Mononuclear cell (primary cell): ENCODE results near the gene SPATA17. TPM values are rescaled to one million over a fixed set of nuclear protein-coding genes. Genes with fewer than 3 reads are reported as not detected.

Source experiments
- H3K27me3 ChIP-seq: 2 replicates; pipeline ENCODE4 v1.6.0; 2011; ENCODE audit warnings: low read length, control low read depth; ENCODE audit not compliant: insufficient read depth
- H3K4me1 ChIP-seq: 2 replicates; pipeline ENCODE4 v1.5.1; 2011; ENCODE audit warnings: mild to moderate bottlenecking, low read length, control low read depth; ENCODE audit not compliant: insufficient read depth
- H3K4me3 ChIP-seq: 2 replicates; pipeline ENCODE4 v1.5.1; 2011; ENCODE audit warnings: mild to moderate bottlenecking, low read length, moderate library complexity
- H3K9me3 ChIP-seq: 2 replicates; pipeline ENCODE4 v1.5.1; 2011; ENCODE audit warnings: low read depth, mild to moderate bottlenecking, control low read depth, low read length
- total RNA-seq: library from RNA; depleted of rRNA; stranded (reverse); fragments of >200 nt; gene quantifications from one replicate; pipeline ENCODE4 v1.2.3, GENCODE V29; 2012

The SPATA17 gene
- total RNA-seq, 1 donor: under 0.01 TPM

DNA sequence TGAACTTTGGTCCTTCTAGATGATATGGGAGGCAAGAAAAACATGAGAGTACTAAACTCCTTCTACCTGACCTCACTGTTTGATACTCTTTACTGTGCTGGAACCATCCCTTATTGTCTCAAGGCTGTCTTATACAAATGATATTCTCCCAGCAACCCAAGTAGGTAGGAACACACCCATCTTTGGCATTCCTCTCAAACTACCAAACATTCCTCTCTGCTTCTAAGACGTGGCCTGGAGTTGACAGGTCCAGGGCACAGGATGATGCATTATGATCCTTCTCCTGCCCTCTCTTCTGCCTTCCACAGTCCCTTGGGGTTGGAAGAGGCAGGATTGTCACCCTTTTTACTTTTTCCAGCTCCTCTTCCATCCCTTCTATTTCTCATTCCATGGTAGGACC is 90.5 kb downstream of the SPATA17 start:
- H3K9me3 ChIP-seq: no peaks in the 10 kb centered on the region
- no peaks in the 10 kb centered on the region for H3K27me3 ChIP-seq
- H3K4me3 ChIP-seq: no peak overlapping the region
- no peaks in the 10 kb centered on the region for H3K4me1 ChIP-seq

DNA sequence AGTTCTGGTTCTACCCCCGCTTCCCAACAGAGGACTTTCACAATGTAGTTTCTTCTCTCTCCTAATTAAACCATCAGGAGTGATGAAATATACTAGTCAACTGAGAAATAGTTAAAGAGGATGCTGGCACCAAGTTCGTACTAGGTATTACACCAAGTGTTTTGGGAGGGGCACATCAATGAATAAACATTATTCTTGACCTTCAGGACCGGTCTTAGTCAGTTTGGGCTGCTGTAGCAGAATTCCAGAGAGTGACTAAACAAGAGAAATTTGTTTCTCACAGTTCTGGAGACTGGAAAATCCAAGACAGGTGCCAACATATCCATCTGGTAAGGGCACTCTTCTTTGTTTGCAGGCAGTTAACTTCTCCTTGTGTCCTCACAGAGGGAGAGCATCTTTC is 103.8 kb downstream of the SPATA17 start:
- Histone ChIP-seq H3K4me3 (no peak overlapping the region), H3K9me3 (no peaks in the 10 kb centered on the region), H3K27me3 (no peaks in the 10 kb centered on the region), H3K4me1 (no peaks in the 10 kb centered on the region)

DNA sequence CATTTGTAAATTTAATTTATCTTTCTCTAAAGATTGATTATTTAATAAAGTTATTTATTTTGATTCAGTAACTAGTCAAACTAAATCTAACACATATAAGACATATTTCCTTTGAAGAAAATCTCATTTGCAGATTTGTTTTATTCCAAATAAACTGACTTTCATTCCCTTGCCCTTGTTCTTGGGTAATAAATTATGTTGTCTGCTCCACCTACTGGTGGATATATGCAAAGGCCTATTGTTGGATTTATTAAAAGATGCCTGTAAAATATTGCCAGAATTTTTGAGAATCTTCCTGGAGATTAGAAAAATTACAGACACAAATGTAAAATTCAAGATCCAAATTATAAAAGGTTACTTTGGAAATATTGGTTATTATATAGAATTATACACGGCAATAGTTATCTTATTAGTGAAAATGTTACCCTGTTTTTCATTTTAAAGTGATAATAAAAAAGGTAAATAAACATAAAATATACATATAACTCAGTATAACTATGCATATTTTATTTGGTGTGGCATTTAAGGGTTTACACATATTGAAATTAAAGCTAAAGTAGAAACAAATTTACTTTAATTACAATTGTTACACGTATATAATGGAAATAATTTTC is 116.1 kb downstream of the SPATA17 start:
- Histone ChIP-seq H3K27me3 (no peaks in the 10 kb centered on the region), H3K4me1 (no peaks in the 10 kb centered on the region), H3K9me3 (no peaks in the 10 kb centered on the region), H3K4me3 (no peak overlapping the region)

DNA sequence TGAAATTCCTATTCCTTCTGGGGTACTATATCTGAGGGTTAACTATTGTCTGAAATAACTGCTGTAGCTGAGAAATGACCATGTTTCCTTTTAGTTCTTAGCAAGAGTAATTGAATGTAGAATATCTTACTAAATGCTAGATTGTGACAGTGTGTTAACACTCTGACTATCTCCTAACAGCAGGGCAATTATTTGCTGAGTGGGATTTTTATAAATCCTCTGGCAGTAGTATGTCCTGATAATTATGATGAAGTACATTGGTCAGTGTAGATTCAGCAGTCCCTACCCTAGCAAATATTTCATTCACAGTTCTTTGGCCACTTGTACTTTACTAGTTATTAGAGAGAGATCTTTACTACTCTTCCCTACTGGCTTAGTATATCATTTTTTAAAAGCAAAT is 138.6 kb downstream of the SPATA17 start:
- no peaks in the 10 kb centered on the region for H3K27me3 ChIP-seq
- no peaks in the 10 kb centered on the region for H3K4me1 ChIP-seq
- H3K4me3 ChIP-seq: no peak overlapping the region
- no peaks in the 10 kb centered on the region for H3K9me3 ChIP-seq

DNA sequence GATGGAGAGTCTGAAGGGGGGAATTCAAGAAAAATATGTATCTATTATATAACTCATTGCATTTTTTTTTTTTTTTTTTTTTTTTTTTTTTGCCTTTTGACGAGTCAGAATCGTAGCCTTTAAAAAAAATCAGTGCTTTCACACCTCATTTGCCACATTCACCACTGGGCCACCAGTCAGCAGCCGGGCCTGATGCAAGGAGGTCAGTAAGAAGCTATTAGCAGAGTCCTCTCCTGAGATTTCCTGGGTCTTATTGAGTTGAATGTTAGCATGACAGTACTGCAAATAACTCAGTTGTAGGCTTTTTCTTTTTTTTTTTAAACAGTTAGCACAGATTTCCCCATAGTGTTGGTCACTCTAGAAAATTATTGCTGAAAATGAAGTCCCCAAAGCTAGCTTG is 139.8 kb downstream of the SPATA17 start:
- no peaks in the 10 kb centered on the region for H3K9me3 ChIP-seq
- no peaks in the 10 kb centered on the region for H3K4me1 ChIP-seq
- no peak overlapping the region for H3K4me3 ChIP-seq
- no peaks in the 10 kb centered on the region for H3K27me3 ChIP-seq

DNA sequence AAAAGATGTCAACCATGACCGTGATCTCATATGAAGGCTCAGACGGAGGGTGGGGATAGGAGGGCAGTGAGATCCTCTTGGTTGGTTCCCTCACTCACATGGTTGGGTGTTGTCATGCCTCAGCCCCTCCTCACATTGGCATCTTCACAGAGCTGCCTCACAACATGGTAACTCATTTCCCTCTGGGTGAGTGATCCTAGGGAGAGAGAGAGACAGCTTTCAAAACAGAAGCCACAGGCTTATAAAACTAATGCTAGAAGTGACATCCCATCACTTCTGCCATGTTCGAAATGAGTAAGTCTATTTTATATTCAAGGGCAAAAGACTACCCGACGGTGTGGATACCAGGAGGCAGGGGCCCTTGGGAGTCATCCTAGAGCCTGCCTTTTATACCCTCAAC is 145.5 kb downstream of the SPATA17 start:
- H3K4me1 ChIP-seq: no peaks in the 10 kb centered on the region
- H3K27me3 ChIP-seq: no peaks in the 10 kb centered on the region
- H3K9me3 ChIP-seq: no peaks in the 10 kb centered on the region
- H3K4me3 ChIP-seq: no peak overlapping the region

DNA sequence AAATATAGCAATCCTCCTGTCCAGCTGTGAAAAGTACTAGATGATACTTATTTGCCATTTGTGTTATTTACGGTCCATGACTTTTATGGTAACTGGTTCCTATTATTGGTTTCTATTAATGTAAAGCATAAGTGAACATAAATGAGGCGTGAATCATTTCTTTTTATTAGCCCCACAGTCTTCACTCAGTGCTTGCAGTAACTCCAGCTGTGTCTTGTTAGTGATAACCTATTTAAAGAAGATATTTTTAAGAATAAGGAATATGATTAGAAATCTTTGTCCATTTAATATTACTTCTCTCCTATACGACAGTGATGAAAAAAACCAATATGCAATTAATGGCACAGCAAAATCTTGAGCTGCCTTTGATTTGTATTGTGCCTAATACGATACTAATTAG is 149.9 kb downstream of the SPATA17 start:
- no peaks in the 10 kb centered on the region for H3K27me3 ChIP-seq
- no peaks in the 10 kb centered on the region for H3K9me3 ChIP-seq
- no peak overlapping the region for H3K4me3 ChIP-seq
- no peaks in the 10 kb centered on the region for H3K4me1 ChIP-seq

DNA sequence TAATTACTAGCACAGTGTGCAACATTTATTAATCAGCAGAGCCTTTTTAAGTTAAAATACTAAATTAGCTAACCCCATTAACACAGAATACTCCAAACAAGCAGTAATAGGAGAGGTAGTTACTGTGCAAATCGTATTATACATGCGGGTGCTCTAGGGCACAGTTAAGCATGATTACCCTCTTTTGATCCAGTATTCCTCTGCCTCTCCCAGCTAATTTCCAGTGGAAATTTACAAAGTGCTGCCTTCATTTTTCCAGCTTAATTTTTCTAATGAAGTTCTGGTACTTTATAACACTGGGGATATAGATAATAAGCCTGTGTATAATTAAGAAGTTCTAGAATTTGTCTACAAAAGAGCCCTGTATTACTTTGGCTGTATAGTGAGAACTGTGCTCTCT is 159.9 kb downstream of the SPATA17 start:
- Histone ChIP-seq H3K9me3 (no peaks in the 10 kb centered on the region), H3K4me1 (no peaks in the 10 kb centered on the region), H3K4me3 (no peak overlapping the region), H3K27me3 (no peaks in the 10 kb centered on the region)

DNA sequence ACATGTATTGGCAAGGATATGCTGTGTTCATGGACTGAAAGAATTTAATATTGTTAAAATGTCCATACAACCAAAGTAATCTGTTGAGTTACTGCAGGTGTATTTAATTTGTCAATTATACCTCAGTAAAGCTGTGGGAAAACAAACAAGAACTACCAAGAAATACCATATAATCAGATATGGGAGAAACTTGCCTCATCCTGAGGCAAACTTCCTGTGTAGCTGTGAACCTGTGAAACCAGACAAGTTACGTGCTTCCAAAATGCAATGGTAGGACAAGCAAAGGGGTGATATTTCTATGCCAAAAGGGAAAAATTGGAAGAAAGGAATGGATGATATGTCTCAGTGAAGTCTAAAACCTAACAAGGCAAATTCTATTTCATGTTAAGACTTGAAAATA is 174.6 kb downstream of the SPATA17 start:
- no peaks in the 10 kb centered on the region for H3K4me1 ChIP-seq
- no peaks in the 10 kb centered on the region for H3K27me3 ChIP-seq
- H3K4me3 ChIP-seq: no peak overlapping the region
- no peaks in the 10 kb centered on the region for H3K9me3 ChIP-seq

DNA sequence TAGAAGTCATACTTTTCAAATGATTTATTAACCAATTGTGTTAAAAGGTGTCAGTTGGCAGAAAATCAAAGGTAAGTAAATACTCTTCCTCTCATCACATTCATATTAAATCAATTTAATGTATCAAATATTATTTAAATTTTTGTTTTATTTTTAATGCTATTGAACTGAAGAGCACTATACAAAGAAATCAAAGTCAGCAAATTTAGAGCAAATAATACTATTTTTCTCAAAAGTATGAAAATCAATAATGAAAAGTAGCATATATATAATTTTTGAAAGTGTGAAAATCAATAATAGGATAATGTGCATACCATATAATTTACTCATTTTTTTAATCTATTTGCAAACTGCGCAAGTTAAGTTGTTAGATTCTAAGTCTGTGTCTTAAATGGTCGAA is 181.0 kb downstream of the SPATA17 start:
- Histone ChIP-seq H3K4me3 (no peak overlapping the region), H3K4me1 (no peaks in the 10 kb centered on the region)

DNA sequence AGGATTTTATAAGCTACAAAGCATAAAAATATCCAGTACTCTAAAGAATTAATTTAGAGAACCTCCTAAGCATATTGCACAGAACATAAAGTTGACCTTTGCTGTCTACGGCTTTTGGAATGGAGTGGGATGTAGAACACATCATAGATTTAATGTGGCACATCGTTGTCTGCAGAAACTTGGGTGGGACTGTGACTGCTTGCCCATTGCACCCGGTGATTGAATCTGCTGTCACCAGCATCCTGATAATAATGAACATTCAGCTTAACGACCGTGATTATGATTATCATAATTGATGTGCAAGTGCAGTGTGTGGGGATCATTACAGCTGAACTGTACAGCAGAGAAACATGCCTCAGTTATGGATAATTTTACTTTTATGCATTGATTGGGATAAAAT is 181.9 kb downstream of the SPATA17 start:
- no peak overlapping the region for H3K4me3 ChIP-seq
- H3K9me3 ChIP-seq: no peaks in the 10 kb centered on the region
- H3K27me3 ChIP-seq: no peaks in the 10 kb centered on the region
- H3K4me1 ChIP-seq: no peaks in the 10 kb centered on the region

More for the DNA sequence above, 181.0 kb downstream of the SPATA17 start:
- no peaks in the 10 kb centered on the region for H3K27me3 ChIP-seq
- H3K9me3 ChIP-seq: no peaks in the 10 kb centered on the region

DNA sequence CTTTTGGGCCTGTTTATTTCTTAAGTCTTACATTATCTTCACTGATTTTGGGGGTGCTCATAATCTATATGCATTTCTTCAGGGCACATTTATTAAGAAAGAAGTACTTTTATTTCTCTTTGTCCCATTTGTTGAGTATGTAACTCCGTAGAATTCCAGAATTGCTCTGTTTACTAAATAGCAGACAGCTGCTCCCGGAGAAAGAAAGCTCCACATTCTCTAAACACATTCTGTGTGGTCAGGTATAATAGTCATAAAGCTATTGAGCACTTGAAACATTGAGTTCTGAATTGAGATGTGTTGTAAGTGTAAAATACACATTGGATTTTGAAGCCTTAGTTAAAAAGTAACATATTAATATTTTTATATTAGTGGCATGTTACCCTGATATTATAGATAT is 206.5 kb downstream of the SPATA17 start:
- H3K27me3 ChIP-seq: no peaks in the 10 kb centered on the region
- H3K9me3 ChIP-seq: no peaks in the 10 kb centered on the region
- H3K4me3 ChIP-seq: no peak overlapping the region
- H3K4me1 ChIP-seq: no peaks in the 10 kb centered on the region

DNA sequence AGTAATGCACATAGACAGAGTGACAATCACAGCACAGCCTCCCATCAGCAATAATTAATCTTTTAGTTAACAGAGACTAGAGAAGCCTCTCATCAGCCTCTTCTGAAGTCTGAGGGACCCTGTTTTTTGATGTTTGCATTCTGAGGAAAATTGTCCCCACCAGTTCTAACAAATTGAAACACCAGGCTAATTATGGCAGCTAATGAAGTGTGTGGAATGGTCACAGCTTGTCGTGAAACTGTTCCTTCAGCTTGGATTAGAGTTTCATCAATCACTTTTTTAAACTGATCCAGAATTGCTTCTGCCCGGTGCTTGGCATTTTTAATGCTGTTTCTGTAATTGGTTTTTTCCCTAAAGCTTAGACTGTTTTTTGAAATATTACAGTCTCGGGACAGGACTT is 208.0 kb downstream of the SPATA17 start:
- H3K27me3 ChIP-seq: no peaks in the 10 kb centered on the region
- H3K4me3 ChIP-seq: no peak overlapping the region
- H3K9me3 ChIP-seq: no peaks in the 10 kb centered on the region
- no peaks in the 10 kb centered on the region for H3K4me1 ChIP-seq

DNA sequence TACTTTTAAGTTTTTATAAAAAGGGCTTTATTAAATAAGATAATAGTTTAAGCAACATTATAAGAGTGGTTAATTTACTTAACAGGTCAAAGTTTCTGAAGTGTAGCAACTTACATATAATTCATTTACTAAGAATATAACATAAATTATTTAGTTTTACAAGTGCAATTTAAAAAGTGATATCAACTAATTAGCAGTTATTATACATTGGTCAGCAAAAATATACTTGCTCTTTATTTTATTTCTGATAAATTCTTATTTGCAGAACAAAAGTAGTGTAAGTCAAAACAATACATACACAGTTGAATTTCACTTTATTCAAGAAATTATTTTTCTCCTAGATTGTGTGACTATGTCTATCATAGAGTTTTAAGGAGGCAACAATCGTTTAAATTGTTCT is 215.6 kb downstream of the SPATA17 start:
- H3K4me1 ChIP-seq: no peaks in the 10 kb centered on the region
- no peak overlapping the region for H3K4me3 ChIP-seq
- no peaks in the 10 kb centered on the region for H3K27me3 ChIP-seq
- H3K9me3 ChIP-seq: no peaks in the 10 kb centered on the region

DNA sequence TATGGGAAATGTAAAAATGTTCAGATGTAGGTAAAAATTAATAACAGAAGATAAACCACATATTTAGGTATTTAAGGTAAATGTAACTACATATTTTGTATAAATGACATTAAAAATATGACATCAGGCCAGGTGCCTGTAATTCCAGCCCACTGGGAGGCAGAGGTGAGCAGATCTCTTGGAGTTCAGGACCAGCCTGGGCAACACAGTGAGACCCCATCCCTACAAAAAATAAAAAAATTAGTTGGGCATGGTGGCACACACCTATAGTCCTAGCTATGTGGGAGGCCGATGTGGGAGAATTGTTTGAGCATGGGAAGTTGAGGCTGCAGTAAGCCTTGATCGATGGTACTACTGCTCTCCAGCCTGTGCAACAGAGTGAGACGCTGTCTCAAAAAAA is 216.5 kb downstream of the SPATA17 start:
- Histone ChIP-seq H3K9me3 (no peaks in the 10 kb centered on the region), H3K4me1 (no peaks in the 10 kb centered on the region), H3K4me3 (no peak overlapping the region), H3K27me3 (no peaks in the 10 kb centered on the region)

DNA sequence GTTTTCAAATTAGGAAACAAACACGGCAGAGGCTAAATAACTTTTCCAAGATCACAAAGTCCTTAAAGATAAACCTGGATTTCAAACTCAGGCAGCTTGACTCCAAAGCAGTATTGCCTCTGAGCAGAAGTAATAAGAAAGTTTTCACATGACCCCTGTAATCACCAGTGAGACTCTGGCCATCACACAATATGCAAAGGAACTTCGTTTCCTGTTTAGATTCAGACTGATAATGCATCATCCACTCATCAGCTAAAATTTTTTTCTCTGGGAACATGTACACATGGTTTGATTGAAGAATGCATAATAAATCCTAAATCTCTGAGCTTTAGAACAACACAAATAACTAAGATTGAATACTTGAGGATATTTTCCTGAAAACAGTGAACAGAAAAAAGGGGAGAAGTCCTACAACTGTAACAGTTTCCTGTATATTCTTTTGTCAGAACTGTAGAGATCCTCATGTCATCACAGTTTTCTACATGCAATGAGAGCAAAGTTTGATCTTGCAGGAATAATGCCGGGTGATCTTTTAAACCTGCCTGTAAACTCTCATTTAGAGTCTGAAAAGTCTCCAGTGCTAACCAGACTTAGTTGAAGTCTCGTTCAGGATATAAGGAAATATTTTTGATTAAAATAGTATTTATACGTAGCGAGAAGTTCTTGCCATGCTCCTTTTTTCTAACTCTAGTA is 225.3 kb downstream of the SPATA17 start:
- no peaks in the 10 kb centered on the region for H3K4me1 ChIP-seq
- no peak overlapping the region for H3K4me3 ChIP-seq
- H3K9me3 ChIP-seq: no peaks in the 10 kb centered on the region
- H3K27me3 ChIP-seq: no peaks in the 10 kb centered on the region
